HepG2 (cell line): ENCODE data around the gene WDR7. TPM values are rescaled to one million over a fixed set of nuclear protein-coding genes. Genes with fewer than 3 reads are reported as not detected.

Source experiments
- ATAC-seq: fragments of 200-7000 bp; cut with Tn5 transposase; 3 replicates; pipeline ENCODE4 v1.9.1; 2020; ENCODE audit warnings: mild to moderate bottlenecking, moderate library complexity
- BruUV-seq: library from RNA; stranded (reverse); fragments of 400-500 nt; replicated peaks from 2 replicates; lab custom pipeline; 2021; lab: Mats Ljungman, UMichigan
- CTCF ChIA-PET: fragments of 300-600 bp; formaldehyde crosslinking; extraction: SDS; loops from one replicate; lab custom pipeline; 2021; ENCODE audit warnings: low total read pairs, inconsistent platforms, low intra/inter-chr PET ratio; lab: Yijun Ruan, JAX
- POLR2A ChIA-PET: fragments of 350-600 bp; sonication (Branson Sonifier 250); formaldehyde crosslinking; loops from one replicate; lab custom pipeline; 2020; ENCODE audit warnings: antibody characterized with exemption, inconsistent platforms; lab: Yijun Ruan, JAX
- DNase-seq: peaks from one replicate; pipeline ENCODE4 v3.0.0-alpha.2; 2015; ENCODE audit warnings: low spot score
- FAIRE-seq: peaks from 3 replicates; lab custom pipeline; 2011; peaks lifted over from hg19 to GRCh38; lab: Jason Lieb, UNC
- H2AFZ ChIP-seq: one replicate; pipeline ENCODE4 v1.6.1; 2011; ENCODE audit warnings: low read length, inconsistent platforms
- H3K27ac ChIP-seq: fragments of 300-600 bp; 3 replicates; pipeline ENCODE4 v1.8.0; 2011; ENCODE audit warnings: mixed run types, mild to moderate bottlenecking, mixed read lengths, low read length, inconsistent platforms; ENCODE audit not compliant: insufficient read depth; ENCODE audit errors: extremely low read length
- H3K27me3 ChIP-seq, 2 experiments: fragments of 200-600 bp in 1 of 2; 2 replicates in 1 of 2; 3 replicates in 1 of 2; pipeline versions ENCODE4 v1.6.0 to v1.8.0; 2011; ENCODE audit warnings: low read length in 2 of 2, mild to moderate bottlenecking in 2 of 2, moderate library complexity in 2 of 2, inconsistent platforms in 1 of 2; ENCODE audit not compliant: insufficient read depth in 2 of 2, control insufficient read depth in 1 of 2
- H3K36me3 ChIP-seq, 2 experiments: fragments of 200-600 bp in 1 of 2; replicated peaks in 1 of 2; 2 replicates in 1 of 2; 3 replicates in 1 of 2; pipeline versions ENCODE4 v1.5.1 to v1.8.0; 2011; ENCODE audit warnings: low read length in 2 of 2, inconsistent platforms in 1 of 2; ENCODE audit not compliant: insufficient read depth in 2 of 2, control insufficient read depth in 1 of 2
- H3K4me1 ChIP-seq: 2 replicates; pipeline ENCODE4 v1.5.1; 2012; ENCODE audit warnings: low read length, inconsistent platforms; ENCODE audit not compliant: insufficient read depth
- H3K4me2 ChIP-seq: 2 replicates; pipeline ENCODE4 v1.6.0; 2011; ENCODE audit warnings: low read depth, low read length, inconsistent platforms
- H3K4me3 ChIP-seq, 3 experiments: fragments of 200-600 bp in 1 of 3; sonication (generic), shearing (Covaris generic) in 1 of 3; replicated peaks in 1 of 3; 2 replicates each; pipeline ENCODE4 v1.5.1; 2011 to 2016; ENCODE audit warnings: low read length in 3 of 3, inconsistent platforms in 2 of 3, low read depth in 2 of 3, mild to moderate bottlenecking in 2 of 3, control low read depth in 1 of 3, mixed read lengths in 1 of 3; ENCODE audit not compliant: insufficient read depth in 1 of 3
- H3K79me2 ChIP-seq: one replicate; pipeline ENCODE4 v1.6.1; 2011; ENCODE audit warnings: low read length, inconsistent platforms; ENCODE audit not compliant: insufficient read depth
- H3K9ac ChIP-seq: 2 replicates; pipeline ENCODE4 v1.6.0; 2011; ENCODE audit warnings: mild to moderate bottlenecking, low read depth, low read length, inconsistent platforms; ENCODE audit not compliant: insufficient read depth
- H3K9me3 ChIP-seq: 2 replicates; pipeline ENCODE4 v1.5.1; 2012; ENCODE audit warnings: mild to moderate bottlenecking, low read length
- H4K20me1 ChIP-seq: 2 replicates; pipeline ENCODE4 v1.6.0; 2011; ENCODE audit warnings: inconsistent platforms, mild to moderate bottlenecking, low read length, moderate library complexity; ENCODE audit not compliant: insufficient read depth
- ARNT2 ChIP-seq: sonication (generic); formaldehyde crosslinking; IDR thresholded peaks from 2 replicates; pipeline ENCODE4 v1.8.0; 2022; ENCODE audit warnings: mild to moderate bottlenecking, low read depth, missing genetic modification reagents, moderate library complexity
- ELF3 ChIP-seq: IDR thresholded peaks from 2 replicates; pipeline ENCODE4 v1.6.1; 2016; ENCODE audit warnings: missing genetic modification reagents, missing compliant biosample characterization
- FOXC1 ChIP-seq: sonication (generic); formaldehyde crosslinking; IDR thresholded peaks from 2 replicates; pipeline ENCODE4 v1.8.0; 2022; ENCODE audit warnings: mild to moderate bottlenecking, missing genetic modification reagents, borderline replicate concordance
- HOXA5 ChIP-seq: sonication (generic); formaldehyde crosslinking; IDR thresholded peaks from 2 replicates; pipeline ENCODE4 v1.4.0; 2020; ENCODE audit warnings: missing genetic modification reagents
- MEIS1 ChIP-seq: sonication (generic); formaldehyde crosslinking; IDR thresholded peaks from 2 replicates; pipeline ENCODE4 v1.9.0; 2021; ENCODE audit warnings: mild to moderate bottlenecking, missing genetic modification reagents, moderate library complexity, borderline replicate concordance
- MTA3 ChIP-seq: sonication (generic); formaldehyde crosslinking; IDR thresholded peaks from 2 replicates; pipeline ENCODE4 v1.4.0; 2020; ENCODE audit warnings: missing genetic modification reagents
- MTF1 ChIP-seq: sonication (generic); formaldehyde crosslinking; IDR thresholded peaks from 2 replicates; pipeline ENCODE4 v1.5.0; 2020; ENCODE audit warnings: missing genetic modification reagents
- NFAT5 ChIP-seq: sonication (generic); formaldehyde crosslinking; IDR thresholded peaks from 2 replicates; pipeline ENCODE4 v1.4.0; 2020; ENCODE audit warnings: missing genetic modification reagents
- NFE2L1 ChIP-seq: sonication (generic); formaldehyde crosslinking; IDR thresholded peaks from 2 replicates; pipeline ENCODE4 v1.4.0; 2020; ENCODE audit warnings: missing genetic modification reagents, mild to moderate bottlenecking, borderline replicate concordance
- RFX5 ChIP-seq: IDR thresholded peaks from 2 replicates; pipeline ENCODE4 v1.6.1; 2011; ENCODE audit warnings: low read depth, low read length, improper control_type of control experiment
- SETDB1 ChIP-seq: sonication (generic); formaldehyde crosslinking; IDR thresholded peaks from 2 replicates; pipeline ENCODE4 v1.5.1; 2020; ENCODE audit warnings: missing genetic modification reagents, mild to moderate bottlenecking, borderline replicate concordance
- SMAD1 ChIP-seq: sonication (generic); formaldehyde crosslinking; IDR thresholded peaks from 2 replicates; pipeline ENCODE4 v1.4.0; 2020; ENCODE audit warnings: missing genetic modification reagents, low read depth, mild to moderate bottlenecking, borderline replicate concordance
- TAF15 ChIP-seq: fragments of 200-400 bp; formaldehyde crosslinking; IDR thresholded peaks from one replicate; pipeline ENCODE4 v1.6.1; 2018; ENCODE audit warnings: mild to moderate bottlenecking, low read depth, low read length; ENCODE audit not compliant: poor library complexity, severe bottlenecking
- TBX2 ChIP-seq: sonication (generic); formaldehyde crosslinking; IDR thresholded peaks from 2 replicates; pipeline ENCODE4 v1.5.0; 2020; ENCODE audit warnings: missing genetic modification reagents, mild to moderate bottlenecking, borderline replicate concordance
- TSC22D2 ChIP-seq: sonication (generic); formaldehyde crosslinking; IDR thresholded peaks from 2 replicates; pipeline ENCODE4 v1.5.1; 2020; ENCODE audit warnings: missing genetic modification reagents, mild to moderate bottlenecking, borderline replicate concordance
- ZNF205 ChIP-seq: IDR thresholded peaks from 2 replicates; pipeline ENCODE4 v1.6.1; 2018; ENCODE audit warnings: missing biosample characterization, missing genetic modification reagents
- ZNF225 ChIP-seq: sonication (generic); formaldehyde crosslinking; IDR thresholded peaks from 2 replicates; pipeline ENCODE4 v1.4.0; 2020; ENCODE audit warnings: mild to moderate bottlenecking, missing genetic modification reagents
- ZNF484 ChIP-seq: sonication (generic); formaldehyde crosslinking; IDR thresholded peaks from 2 replicates; pipeline ENCODE4 v1.5.1; 2020; ENCODE audit warnings: mild to moderate bottlenecking, low read depth, missing genetic modification reagents, borderline replicate concordance
- ZNF75D ChIP-seq: sonication (generic); formaldehyde crosslinking; IDR thresholded peaks from 2 replicates; pipeline ENCODE4 v1.8.1; 2023; ENCODE audit warnings: missing genetic modification reagents, mild to moderate bottlenecking, borderline replicate concordance
- ZNF777 ChIP-seq: sonication (generic); formaldehyde crosslinking; IDR thresholded peaks from 2 replicates; pipeline ENCODE4 v1.4.0; 2020; ENCODE audit warnings: missing genetic modification reagents
- WGBS: methylation state at CpG from one replicate; pipeline ENCODE4 v1.1.6; 2017; ENCODE audit warnings: low lambda C conversion rate; 5-methylcytosine and 5-hydroxymethylcytosine counted together
- in situ Hi-C: cut with HindIII; loops from 2 replicates; pipeline ENCODE4 v1.10.0; 2017; ENCODE audit warnings: low pct_unique_long_range_greater_than_20kb; ENCODE audit not compliant: extremely low pct_ligation_motif_present
- intact Hi-C: fragments of 100-400 bp; cut with micrococcal nuclease; formaldehyde crosslinking; loops from one replicate; pipeline ENCODE4 v1.10.0; 2022; ENCODE audit not compliant: unreplicated experiment
- polyA plus RNA-seq, 8 experiments: library from polyadenylated mRNA; depleted of rRNA in 3 of 8; stranded (reverse) in 7 of 8; unstranded in 1 of 8; fragments of >200 nt; fragmentation: Illumina TruSeq in 4 of 8; extraction: Trizol in 4 of 8; gene quantifications; 2 replicates each; pipeline versions ENCODE4 v1.2.1 to v1.2.3, GENCODE V29; 2011 to 2016; ENCODE audit warnings: low read depth in 4 of 8, missing spikeins in 1 of 8, mixed read lengths in 1 of 8; ENCODE audit not compliant: insufficient read depth in 1 of 8
- total RNA-seq, 5 experiments: library from RNA; depleted of rRNA; stranded (reverse); fragments of >200 nt; fragmentation: Illumina TruSeq; extraction: Trizol; gene quantifications; 2 replicates each; pipeline ENCODE4 v1.2.3, GENCODE V29; 2016; ENCODE audit warnings: low read depth in 1 of 5

Gene WDR7
- total and polyA plus RNA-seq, 2 of the 13 experiments (the other 11 are each of a cell fraction or from before 2014, with no cell fraction given), result 2.0 to 7.8 TPM

- POLR2A ChIA-PET, result no interaction called here
These were observed 250.8 kb downstream of the WDR7 start for GRCh38 chr18:56901919-56902318.

More at GRCh38 chr18:56901919-56902318, 250.8 kb downstream of the WDR7 start:
- intact Hi-C loops, result no loop called here
- no peak for DNase-seq
- Histone ChIP-seq H3K4me3 (no peak overlapping the region), H3K27me3 (no peaks in the 10 kb centered on the region), H3K4me2 (no peak overlapping the region), H3K9ac (no peak overlapping the region), H3K27ac (no peak overlapping the region), H3K9me3 (no peaks in the 10 kb centered on the region), H4K20me1 (no peaks in the 10 kb centered on the region), H3K36me3 (no peaks in the 10 kb centered on the region), H3K79me2 (no peaks in the 10 kb centered on the region), H2AFZ (no peak overlapping the region), H3K4me1 (peaks cover 8% of the 10 kb centered on the region)
- 98% methylated on average over 2 of the region's 2 CpGs for WGBS
- in situ Hi-C loops, result no loop called here
- no peak for ATAC-seq
- no peak for FAIRE-seq
- TF ChIP-seq ZNF225 (CRISPR knock-in tag) (no peak), ZNF205 (no peak), SMAD1 (CRISPR knock-in tag) (no peak), MTA3 (CRISPR knock-in tag) (no peak), MTF1 (CRISPR knock-in tag) (no peak), NFE2L1 (CRISPR knock-in tag) (no peak), ZNF75D (CRISPR knock-in tag) (no peak), ELF3 (no peak), MEIS1 (CRISPR knock-in tag) (no peak), HOXA5 (CRISPR knock-in tag) (no peak), FOXC1 (CRISPR knock-in tag) (no peak), NFAT5 (no peak), RFX5 (no peak), ZNF484 (no peak), ARNT2 (CRISPR knock-in tag) (no peak), TBX2 (CRISPR knock-in tag) (no peak), ZNF777 (CRISPR knock-in tag) (no peak), TSC22D2 (CRISPR knock-in tag) (no peak), SETDB1 (CRISPR knock-in tag) (no peak), TAF15 (no peak)
- CTCF ChIA-PET, result no interaction called here
- no TSS peak for BruUV-seq
